MM.1S (cell line): Measurements from ENCODE around the gene ACADVL.

ENCODE experiments used
- DNase-seq: peaks from one replicate; pipeline ENCODE4 v3.0.0-alpha.2; 2015
- H2AFZ ChIP-seq: fragments of 300-600 bp; sonication (generic); 2 replicates; pipeline ENCODE4 v1.6.0; 2016; ENCODE audit warnings: antibody characterized with exemption, low read length
- H3F3A ChIP-seq: fragments of 300-600 bp; sonication (generic); 2 replicates; pipeline ENCODE4 v1.6.1; 2016; ENCODE audit warnings: mild to moderate bottlenecking, antibody characterized with exemption, low read length, moderate library complexity, mixed read lengths; ENCODE audit not compliant: insufficient read depth
- H3K27ac ChIP-seq: fragments of 300-600 bp; sonication (generic); 2 replicates; pipeline ENCODE4 v1.5.1; 2016; ENCODE audit warnings: mild to moderate bottlenecking, low read length
- H3K27me3 ChIP-seq: fragments of 300-600 bp; sonication (generic); replicated peaks from 2 replicates; pipeline ENCODE4 v1.6.0; 2016; ENCODE audit warnings: low read length; ENCODE audit not compliant: insufficient read depth
- H3K36me3 ChIP-seq: fragments of 300-600 bp; sonication (generic); replicated peaks from 2 replicates; pipeline ENCODE4 v1.6.1; 2016; ENCODE audit warnings: mild to moderate bottlenecking, low read length, mixed read lengths; ENCODE audit not compliant: insufficient read depth
- H3K4me1 ChIP-seq: fragments of 300-600 bp; sonication (generic); 2 replicates; pipeline ENCODE4 v1.6.1; 2016; ENCODE audit warnings: low read length, mixed read lengths
- H3K4me2 ChIP-seq: fragments of 300-600 bp; sonication (generic); 2 replicates; pipeline ENCODE4 v1.6.0; 2016; ENCODE audit warnings: low read depth, low read length
- H3K4me3 ChIP-seq: fragments of 300-600 bp; sonication (generic); 2 replicates; pipeline ENCODE4 v1.5.1; 2016; ENCODE audit warnings: low read length, mixed read lengths
- H3K79me2 ChIP-seq: fragments of 300-600 bp; sonication (generic); 2 replicates; pipeline ENCODE4 v1.6.1; 2016; ENCODE audit warnings: mixed run types, low read length, mixed read lengths
- H3K9ac ChIP-seq: fragments of 300-600 bp; sonication (generic); 2 replicates; pipeline ENCODE4 v1.6.1; 2016; ENCODE audit warnings: low read length, mixed read lengths
- H3K9me2 ChIP-seq: fragments of 300-600 bp; sonication (generic); replicated peaks from 2 replicates; pipeline ENCODE4 v1.6.1; 2016; ENCODE audit warnings: mild to moderate bottlenecking, low read length, mixed read lengths; ENCODE audit not compliant: insufficient read depth
- H3K9me3 ChIP-seq: fragments of 300-600 bp; sonication (generic); replicated peaks from 2 replicates; pipeline ENCODE4 v1.6.1; 2016; ENCODE audit warnings: mild to moderate bottlenecking, low read length, mixed read lengths; ENCODE audit not compliant: insufficient read depth
- H4K20me1 ChIP-seq: fragments of 300-600 bp; sonication (generic); 2 replicates; pipeline ENCODE4 v1.6.1; 2016; ENCODE audit warnings: mild to moderate bottlenecking, low read length, moderate library complexity, mixed read lengths; ENCODE audit not compliant: insufficient read depth
- EZH2 ChIP-seq: fragments of 300-600 bp; sonication (generic); optimal IDR thresholded peaks from 2 replicates; pipeline ENCODE3; 2017; ENCODE audit warnings: low read depth, mild to moderate bottlenecking, antibody characterized with exemption, low read length, mixed read lengths
- EZH2phosphoT487 ChIP-seq: fragments of 300-600 bp; sonication (generic); IDR thresholded peaks from 2 replicates; pipeline ENCODE4 v1.6.1; 2018; ENCODE audit warnings: antibody characterized with exemption, low read length
- TF ChIP-seq, protein P1 (sequence below): fragments of 300-600 bp; sonication (generic); IDR thresholded peaks from 2 replicates; pipeline ENCODE4 v1.5.1; 2016; ENCODE audit warnings: antibody characterized with exemption, low read length, mixed read lengths

ACADVL gene

DNA sequence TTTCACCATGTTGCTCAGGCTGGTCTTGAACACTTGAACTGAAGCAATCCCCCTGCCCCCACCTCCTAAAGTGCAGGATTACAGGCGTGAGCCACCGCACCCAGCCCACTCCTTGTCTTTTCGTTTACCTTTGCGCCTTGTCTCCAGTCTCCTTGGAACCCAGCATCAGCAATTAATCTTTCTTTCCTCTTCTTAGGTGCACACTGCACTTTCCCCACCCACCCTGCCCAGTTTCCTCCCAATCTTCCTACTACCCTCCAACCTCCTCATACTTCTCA is 44.0 kb downstream of the ACADVL start:
- no peak overlapping the region for H3K4me2 ChIP-seq
- DNase-seq: no peak
- peaks cover 72% of the 10 kb centered on the region for H3K27me3 ChIP-seq
- no peak overlapping the region for H3K9ac ChIP-seq
- no peaks in the 10 kb centered on the region for H4K20me1 ChIP-seq
- peaks cover 4% of the 10 kb centered on the region; the same call in 1 of the 2 replicates for H3K4me1 ChIP-seq
- no peaks in the 10 kb centered on the region for H3F3A ChIP-seq
- H3K9me3 ChIP-seq: no peaks in the 10 kb centered on the region
- H3K27ac ChIP-seq: no peak overlapping the region
- H3K36me3 ChIP-seq: no peaks in the 10 kb centered on the region
- no peak overlapping the region for H2AFZ ChIP-seq
- TF ChIP-seq EZH2phosphoT487 (no peak), EZH2 (no peak)
- TF ChIP-seq, protein P1, sequence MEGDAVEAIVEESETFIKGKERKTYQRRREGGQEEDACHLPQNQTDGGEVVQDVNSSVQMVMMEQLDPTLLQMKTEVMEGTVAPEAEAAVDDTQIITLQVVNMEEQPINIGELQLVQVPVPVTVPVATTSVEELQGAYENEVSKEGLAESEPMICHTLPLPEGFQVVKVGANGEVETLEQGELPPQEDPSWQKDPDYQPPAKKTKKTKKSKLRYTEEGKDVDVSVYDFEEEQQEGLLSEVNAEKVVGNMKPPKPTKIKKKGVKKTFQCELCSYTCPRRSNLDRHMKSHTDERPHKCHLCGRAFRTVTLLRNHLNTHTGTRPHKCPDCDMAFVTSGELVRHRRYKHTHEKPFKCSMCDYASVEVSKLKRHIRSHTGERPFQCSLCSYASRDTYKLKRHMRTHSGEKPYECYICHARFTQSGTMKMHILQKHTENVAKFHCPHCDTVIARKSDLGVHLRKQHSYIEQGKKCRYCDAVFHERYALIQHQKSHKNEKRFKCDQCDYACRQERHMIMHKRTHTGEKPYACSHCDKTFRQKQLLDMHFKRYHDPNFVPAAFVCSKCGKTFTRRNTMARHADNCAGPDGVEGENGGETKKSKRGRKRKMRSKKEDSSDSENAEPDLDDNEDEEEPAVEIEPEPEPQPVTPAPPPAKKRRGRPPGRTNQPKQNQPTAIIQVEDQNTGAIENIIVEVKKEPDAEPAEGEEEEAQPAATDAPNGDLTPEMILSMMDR: no peak
- no peaks in the 10 kb centered on the region for H3K79me2 ChIP-seq
- H3K4me3 ChIP-seq: no peak overlapping the region
- no peaks in the 10 kb centered on the region for H3K9me2 ChIP-seq

DNA sequence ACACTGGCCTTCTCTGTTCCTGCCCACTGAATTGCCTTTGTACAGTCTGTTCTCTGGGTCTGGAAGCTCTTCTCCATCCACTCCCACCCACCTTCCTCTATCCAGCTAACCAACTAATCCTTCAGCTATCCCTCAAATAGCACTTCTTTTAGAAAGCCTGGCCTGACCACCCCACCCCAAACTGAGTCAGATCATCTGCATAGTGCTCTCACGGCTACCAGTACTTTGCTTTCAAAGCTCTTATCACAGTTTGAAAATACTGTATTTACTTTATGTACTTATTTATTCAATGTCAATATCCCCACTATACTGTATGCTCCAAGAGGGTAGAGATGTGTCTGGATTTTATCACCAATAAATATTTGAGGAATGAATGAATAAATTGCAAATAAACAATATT is 47.0 kb downstream of the ACADVL start:
- no peaks in the 10 kb centered on the region for H3K79me2 ChIP-seq
- H3K27ac ChIP-seq: no peak overlapping the region
- TF ChIP-seq EZH2: no peak
- TF ChIP-seq, protein P1: no peak
- TF ChIP-seq EZH2phosphoT487: no peak
- H3K9me2 ChIP-seq: no peaks in the 10 kb centered on the region
- no peaks in the 10 kb centered on the region for H4K20me1 ChIP-seq
- DNase-seq: no peak
- no peak overlapping the region for H3K4me3 ChIP-seq
- H3K27me3 ChIP-seq: peaks cover 87% of the 10 kb centered on the region
- no peak overlapping the region for H2AFZ ChIP-seq
- no peaks in the 10 kb centered on the region for H3F3A ChIP-seq
- no peaks in the 10 kb centered on the region for H3K9me3 ChIP-seq
- H3K36me3 ChIP-seq: no peaks in the 10 kb centered on the region
- H3K4me1 ChIP-seq: peaks cover 4% of the 10 kb centered on the region; the same call in 1 of the 2 replicates
- H3K4me2 ChIP-seq: no peak overlapping the region
- H3K9ac ChIP-seq: no peak overlapping the region
